GM23338 (cell line): ENCODE data around the gene JAZF1. TPM values are rescaled to one million over a fixed set of nuclear protein-coding genes. Genes with fewer than 3 reads are reported as not detected.

Experiments
- ATAC-seq: fragments of 200-7000 bp; cut with Tn5 transposase; 3 replicates; pipeline ENCODE4 v1.9.1; 2020
- DNase-seq: peaks from one replicate; pipeline ENCODE4 v3.0.0-alpha.2; 2015; ENCODE audit warnings: low spot score
- H2AFZ ChIP-seq: fragments of 200-600 bp; sonication (generic); 2 replicates; pipeline ENCODE4 v1.8.0; 2016; ENCODE audit warnings: antibody characterized with exemption, mild to moderate bottlenecking, moderate library complexity
- H3F3A ChIP-seq: fragments of 200-600 bp; sonication (generic); replicated peaks from 2 replicates; pipeline ENCODE4 v1.8.0; 2017; ENCODE audit warnings: antibody characterized with exemption, mixed run types, low read depth
- H3K27ac ChIP-seq: fragments of 200-600 bp; sonication (generic); 2 replicates; pipeline ENCODE4 v1.6.1; 2016; ENCODE audit warnings: low read depth
- H3K27me3 ChIP-seq: fragments of 200-600 bp; sonication (generic); 2 replicates; pipeline ENCODE4 v1.8.0; 2016; ENCODE audit warnings: mild to moderate bottlenecking, mixed run types, moderate library complexity; ENCODE audit not compliant: insufficient read depth
- H3K36me3 ChIP-seq: fragments of 200-600 bp; sonication (generic); 2 replicates; pipeline ENCODE4 v1.8.0; 2016; ENCODE audit warnings: mild to moderate bottlenecking; ENCODE audit not compliant: insufficient read depth
- H3K4me1 ChIP-seq: fragments of 200-600 bp; sonication (generic); 2 replicates; pipeline ENCODE4 v1.8.0; 2016; ENCODE audit warnings: mild to moderate bottlenecking, moderate library complexity; ENCODE audit not compliant: insufficient read depth
- H3K4me2 ChIP-seq: fragments of 200-600 bp; sonication (generic); 2 replicates; pipeline ENCODE4 v1.7.1; 2017; ENCODE audit warnings: mixed run types
- H3K4me3 ChIP-seq: fragments of 200-600 bp; sonication (generic); 2 replicates; pipeline ENCODE4 v1.6.1; 2016; ENCODE audit warnings: mixed run types
- H3K79me2 ChIP-seq: fragments of 200-600 bp; sonication (generic); replicated peaks from 2 replicates; pipeline ENCODE4 v1.8.0; 2017; ENCODE audit warnings: mild to moderate bottlenecking; ENCODE audit not compliant: insufficient read depth
- H3K9me2 ChIP-seq: fragments of 200-600 bp; sonication (generic); 2 replicates; pipeline ENCODE4 v1.8.0; 2017; ENCODE audit not compliant: insufficient read depth
- H4K20me1 ChIP-seq: fragments of 200-600 bp; sonication (generic); replicated peaks from 2 replicates; pipeline ENCODE4 v1.8.0; 2017; ENCODE audit warnings: mild to moderate bottlenecking; ENCODE audit not compliant: insufficient read depth
- H3K27ac Mint-ChIP-seq: 2 replicates; pipeline ENCODE4 v1.8.0; 2020; ENCODE audit warnings: inconsistent platforms, mild to moderate bottlenecking, moderate library complexity, mixed read lengths
- H3K27me3 Mint-ChIP-seq: 3 replicates; pipeline ENCODE4 v1.8.0; 2022; ENCODE audit warnings: low read depth, mild to moderate bottlenecking, moderate library complexity, mixed read lengths, inconsistent platforms; ENCODE audit not compliant: insufficient read depth, poor library complexity
- H3K36me3 Mint-ChIP-seq: 3 replicates; pipeline ENCODE4 v1.8.0; 2021; ENCODE audit warnings: low read depth, mild to moderate bottlenecking, inconsistent platforms, moderate library complexity, mixed read lengths
- H3K4me1 Mint-ChIP-seq: 3 replicates; pipeline ENCODE4 v1.8.0; 2020; ENCODE audit warnings: mild to moderate bottlenecking, inconsistent platforms, mixed read lengths
- H3K4me3 Mint-ChIP-seq: 3 replicates; pipeline ENCODE4 v1.8.0; 2021; ENCODE audit warnings: moderate library complexity, mild to moderate bottlenecking, inconsistent platforms, mixed read lengths
- H3K9me3 Mint-ChIP-seq: 3 replicates; pipeline ENCODE4 v1.8.0; 2020; ENCODE audit warnings: moderate library complexity, mild to moderate bottlenecking, inconsistent platforms, mixed read lengths
- ETS1 ChIP-seq: IDR thresholded peaks from 2 replicates; pipeline ENCODE4 v1.6.1; 2016; ENCODE audit warnings: antibody characterized with exemption
- EZH2phosphoT487 ChIP-seq: fragments of 200-600 bp; sonication (generic); IDR thresholded peaks from one replicate; pipeline ENCODE4 v1.8.1; 2018; ENCODE audit warnings: antibody characterized with exemption; ENCODE audit not compliant: unreplicated experiment
- ZNF114 ChIP-seq: fragments of 250-450 bp; sonication (Bioruptor Pico); IDR thresholded peaks from 2 replicates; pipeline ENCODE4 v1.5.0; 2020; ENCODE audit warnings: mild to moderate bottlenecking, moderate library complexity
- polyA plus RNA-seq: library from polyadenylated mRNA; unstranded; fragments of >200 nt; fragmentation: Nextera tagmentation; extraction: Ambion mirVana; gene quantifications from 2 replicates; pipeline ENCODE4 v1.2.1, GENCODE V29; 2016
- total RNA-seq: library from RNA; depleted of rRNA; stranded (reverse); fragments of >200 nt; shearing (Covaris generic); gene quantifications from 2 replicates; pipeline ENCODE4 v1.2.3, GENCODE V29; 2014
- TF ChIP-seq, protein P1 (sequence below), 2 experiments: fragments of 200-600 bp in 1 of 2; sonication (generic) in 1 of 2; conservative IDR thresholded peaks; 2 replicates each; pipeline versions ENCODE4 v1.5.1 to v1.6.1; 2016 to 2017; ENCODE audit warnings: antibody characterized with exemption in 2 of 2, low read depth in 2 of 2, mild to moderate bottlenecking in 2 of 2, moderate library complexity in 1 of 2
- TF ChIP-seq, protein P2 (sequence below): IDR thresholded peaks from one replicate; pipeline ENCODE4 v1.6.1; 2018; ENCODE audit warnings: antibody characterized with exemption; ENCODE audit not compliant: unreplicated experiment

The JAZF1 gene
- total and polyA plus RNA-seq, 2 experiments from 2014 or later = 12.2 to 22.2 TPM

- Histone ChIP-seq H3K4me2 (no peak overlapping the region), H4K20me1 (no peaks in the 10 kb centered on the region; the same call in 1 of the 2 replicates), H3K4me1 (0 out of 2 replicates have a peak, but pooled peaks cover 6% of the 10 kb centered on the region), H3K27me3 (no peaks in the 10 kb centered on the region), H3K27ac (no peak overlapping the region), H2AFZ (no peak overlapping the region), H3K36me3 (no peaks in the 10 kb centered on the region), H3F3A (no peaks in the 10 kb centered on the region), H3K9me2 (no peaks in the 10 kb centered on the region), H3K4me3 (no peak overlapping the region), H3K79me2 (peaks cover 35% of the 10 kb centered on the region)
- Mint-ChIP-seq H3K4me3 (no peak overlapping the region), H3K9me3 (no peaks in the 10 kb centered on the region), H3K4me1 (peaks cover 17% of the 10 kb centered on the region), H3K36me3 (no peaks in the 10 kb centered on the region; the same call in 2 of the 3 replicates), H3K27ac (no peak overlapping the region), H3K27me3 (no peaks in the 10 kb centered on the region)
- TF ChIP-seq, protein P1, sequence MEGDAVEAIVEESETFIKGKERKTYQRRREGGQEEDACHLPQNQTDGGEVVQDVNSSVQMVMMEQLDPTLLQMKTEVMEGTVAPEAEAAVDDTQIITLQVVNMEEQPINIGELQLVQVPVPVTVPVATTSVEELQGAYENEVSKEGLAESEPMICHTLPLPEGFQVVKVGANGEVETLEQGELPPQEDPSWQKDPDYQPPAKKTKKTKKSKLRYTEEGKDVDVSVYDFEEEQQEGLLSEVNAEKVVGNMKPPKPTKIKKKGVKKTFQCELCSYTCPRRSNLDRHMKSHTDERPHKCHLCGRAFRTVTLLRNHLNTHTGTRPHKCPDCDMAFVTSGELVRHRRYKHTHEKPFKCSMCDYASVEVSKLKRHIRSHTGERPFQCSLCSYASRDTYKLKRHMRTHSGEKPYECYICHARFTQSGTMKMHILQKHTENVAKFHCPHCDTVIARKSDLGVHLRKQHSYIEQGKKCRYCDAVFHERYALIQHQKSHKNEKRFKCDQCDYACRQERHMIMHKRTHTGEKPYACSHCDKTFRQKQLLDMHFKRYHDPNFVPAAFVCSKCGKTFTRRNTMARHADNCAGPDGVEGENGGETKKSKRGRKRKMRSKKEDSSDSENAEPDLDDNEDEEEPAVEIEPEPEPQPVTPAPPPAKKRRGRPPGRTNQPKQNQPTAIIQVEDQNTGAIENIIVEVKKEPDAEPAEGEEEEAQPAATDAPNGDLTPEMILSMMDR (conservative IDR thresholded peaks at IDR 0.05; ENCODE audit: low read depth in 2 of 2) = peak in 1 of 2 experiments; percentile 35
- TF ChIP-seq ZNF114 (CRISPR knock-in tag) = no peak
- DNase-seq (peak; percentile 64), ATAC-seq (peak; percentile 96)
Measured at GRCh38 chr7:28144266-28144665, 36.3 kb downstream of the JAZF1 start.

DNA sequence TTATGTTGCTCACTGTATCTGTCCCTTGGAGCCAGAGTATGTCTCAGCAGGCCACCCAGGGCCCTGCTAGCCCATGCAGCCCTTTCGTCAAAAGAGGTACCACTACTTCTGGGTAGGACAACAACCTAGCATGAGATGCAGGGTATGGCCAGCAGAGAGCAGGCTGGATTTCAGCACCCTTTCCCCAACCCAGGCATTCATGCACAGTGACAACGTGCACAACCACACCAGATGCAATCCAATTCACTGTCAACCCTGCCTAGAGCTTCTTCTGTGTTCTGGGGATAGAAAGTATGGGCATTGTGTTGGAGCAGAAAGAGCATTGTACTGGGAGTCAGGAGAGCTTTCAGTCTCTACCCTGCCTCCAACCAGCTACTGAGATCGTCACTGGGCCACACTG is 37.9 kb downstream of the JAZF1 start:
- Histone ChIP-seq H3F3A (no peaks in the 10 kb centered on the region), H3K4me1 (0 out of 2 replicates have a peak, but pooled peaks cover 6% of the 10 kb centered on the region), H3K4me3 (no peak overlapping the region), H4K20me1 (no peaks in the 10 kb centered on the region; the same call in 1 of the 2 replicates), H3K27me3 (no peaks in the 10 kb centered on the region), H3K36me3 (no peaks in the 10 kb centered on the region), H2AFZ (no peak overlapping the region), H3K9me2 (no peaks in the 10 kb centered on the region), H3K79me2 (peaks cover 32% of the 10 kb centered on the region), H3K27ac (no peak overlapping the region), H3K4me2 (no peak overlapping the region)
- TF ChIP-seq EZH2phosphoT487 = no peak
- TF ChIP-seq, protein P1 (conservative IDR thresholded peaks at IDR 0.05; ENCODE audit: low read depth in 2 of 2) = peak; percentile 19 to 49; a peak in 2 of 4 replicates
- H3K27ac Mint-ChIP-seq = no peak overlapping the region
- H3K4me3 Mint-ChIP-seq = no peak overlapping the region
- no peaks in the 10 kb centered on the region; the same call in 2 of the 3 replicates for H3K36me3 Mint-ChIP-seq
- no peaks in the 10 kb centered on the region for H3K27me3 Mint-ChIP-seq
- peak; percentile 73 for ATAC-seq
- H3K4me1 Mint-ChIP-seq = peaks cover 13% of the 10 kb centered on the region
- no peak for DNase-seq
- no peaks in the 10 kb centered on the region for H3K9me3 Mint-ChIP-seq

GRCh38 chr7:28140979-28141378 is 39.6 kb downstream of the JAZF1 start:
- DNase-seq = no peak
- peaks cover 3% of the 10 kb centered on the region for H3K27me3 Mint-ChIP-seq
- Histone ChIP-seq H3K79me2 (peaks cover 37% of the 10 kb centered on the region), H3K4me1 (peaks cover 6% of the 10 kb centered on the region; the same call in 1 of the 2 replicates), H3K36me3 (no peaks in the 10 kb centered on the region), H3K4me3 (no peak overlapping the region), H3F3A (no peaks in the 10 kb centered on the region), H3K27me3 (no peaks in the 10 kb centered on the region), H4K20me1 (no peaks in the 10 kb centered on the region; the same call in 1 of the 2 replicates), H3K27ac (peak overlapping the region; percentile 27; the same call in 1 of the 2 replicates), H3K9me2 (no peaks in the 10 kb centered on the region), H3K4me2 (no peak overlapping the region), H2AFZ (no peak overlapping the region)
- no peaks in the 10 kb centered on the region for H3K9me3 Mint-ChIP-seq
- H3K36me3 Mint-ChIP-seq = no peaks in the 10 kb centered on the region; the same call in 2 of the 3 replicates
- no peak for ATAC-seq
- no peak overlapping the region for H3K27ac Mint-ChIP-seq
- peaks cover 18% of the 10 kb centered on the region for H3K4me1 Mint-ChIP-seq
- H3K4me3 Mint-ChIP-seq = no peak overlapping the region
- TF ChIP-seq ZNF114 (CRISPR knock-in tag) (no peak), EZH2phosphoT487 (no peak), ETS1 (no peak)
- TF ChIP-seq, protein P2, sequence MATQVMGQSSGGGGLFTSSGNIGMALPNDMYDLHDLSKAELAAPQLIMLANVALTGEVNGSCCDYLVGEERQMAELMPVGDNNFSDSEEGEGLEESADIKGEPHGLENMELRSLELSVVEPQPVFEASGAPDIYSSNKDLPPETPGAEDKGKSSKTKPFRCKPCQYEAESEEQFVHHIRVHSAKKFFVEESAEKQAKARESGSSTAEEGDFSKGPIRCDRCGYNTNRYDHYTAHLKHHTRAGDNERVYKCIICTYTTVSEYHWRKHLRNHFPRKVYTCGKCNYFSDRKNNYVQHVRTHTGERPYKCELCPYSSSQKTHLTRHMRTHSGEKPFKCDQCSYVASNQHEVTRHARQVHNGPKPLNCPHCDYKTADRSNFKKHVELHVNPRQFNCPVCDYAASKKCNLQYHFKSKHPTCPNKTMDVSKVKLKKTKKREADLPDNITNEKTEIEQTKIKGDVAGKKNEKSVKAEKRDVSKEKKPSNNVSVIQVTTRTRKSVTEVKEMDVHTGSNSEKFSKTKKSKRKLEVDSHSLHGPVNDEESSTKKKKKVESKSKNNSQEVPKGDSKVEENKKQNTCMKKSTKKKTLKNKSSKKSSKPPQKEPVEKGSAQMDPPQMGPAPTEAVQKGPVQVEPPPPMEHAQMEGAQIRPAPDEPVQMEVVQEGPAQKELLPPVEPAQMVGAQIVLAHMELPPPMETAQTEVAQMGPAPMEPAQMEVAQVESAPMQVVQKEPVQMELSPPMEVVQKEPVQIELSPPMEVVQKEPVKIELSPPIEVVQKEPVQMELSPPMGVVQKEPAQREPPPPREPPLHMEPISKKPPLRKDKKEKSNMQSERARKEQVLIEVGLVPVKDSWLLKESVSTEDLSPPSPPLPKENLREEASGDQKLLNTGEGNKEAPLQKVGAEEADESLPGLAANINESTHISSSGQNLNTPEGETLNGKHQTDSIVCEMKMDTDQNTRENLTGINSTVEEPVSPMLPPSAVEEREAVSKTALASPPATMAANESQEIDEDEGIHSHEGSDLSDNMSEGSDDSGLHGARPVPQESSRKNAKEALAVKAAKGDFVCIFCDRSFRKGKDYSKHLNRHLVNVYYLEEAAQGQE = no peak
- TF ChIP-seq, protein P1 (conservative IDR thresholded peaks at IDR 0.05; ENCODE audit: low read depth in 2 of 2) = no peak
